SK-N-SH (cell line): ENCODE measurements around the gene AKAP8.

ENCODE experiments used
- ELF1 ChIP-seq: IDR thresholded peaks from 2 replicates; pipeline ENCODE4 v1.4.0; 2012
- TF ChIP-seq, protein P1 (sequence below): IDR thresholded peaks from 2 replicates; pipeline ENCODE4 v1.4.0; 2012; ENCODE audit warnings: low read depth

DNA sequence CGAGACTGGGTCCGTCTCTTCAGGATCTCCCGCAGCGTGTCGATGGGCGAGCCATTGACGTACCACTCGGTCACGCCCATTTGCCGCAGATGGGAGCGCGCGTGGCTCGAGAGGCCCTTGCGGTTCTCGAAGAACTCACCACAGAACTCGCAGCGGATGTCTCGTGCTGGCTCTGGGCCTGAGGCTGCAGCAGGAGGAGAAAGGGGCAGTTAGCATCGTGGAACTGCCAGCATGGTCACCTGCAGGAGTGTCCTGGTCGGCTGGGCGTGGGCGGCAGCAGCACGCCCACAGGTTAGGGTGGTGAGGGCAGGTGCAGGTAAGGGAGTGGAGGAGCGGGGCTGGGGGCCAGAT, 47.7 kb upstream of the AKAP8 start:
- TF ChIP-seq, protein P1, sequence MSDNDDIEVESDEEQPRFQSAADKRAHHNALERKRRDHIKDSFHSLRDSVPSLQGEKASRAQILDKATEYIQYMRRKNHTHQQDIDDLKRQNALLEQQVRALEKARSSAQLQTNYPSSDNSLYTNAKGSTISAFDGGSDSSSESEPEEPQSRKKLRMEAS: no peak
- TF ChIP-seq ELF1: no peak
